ENCODE results near the gene PIP. TPM values are rescaled to one million over a fixed set of nuclear protein-coding genes. Genes with fewer than 3 reads are reported as not detected.

PIP gene
- total and polyA plus RNA-seq, 2 of the 8 experiments (the other 6 are each of a cell fraction or from before 2014, with no cell fraction given), result not detected

GRCh38 chr7:143185551-143185950 is 53.7 kb downstream of the PIP start:
- no peak for DNase-seq (ENCODE audit: low read depth in 1 of 2, low spot score in 2 of 2)
- no peak overlapping the region for H2BK5ac ChIP-seq (ENCODE audit: low read depth, low read length)
- no peaks in the 10 kb centered on the region for H3K79me1 ChIP-seq (ENCODE audit: low read depth, low read length)
- no peaks in the 10 kb centered on the region for H3K9me3 ChIP-seq (ENCODE audit: insufficient read depth in 2 of 2, low read depth in 1 of 2, low read length in 1 of 2)
- H4K8ac ChIP-seq (ENCODE audit: extremely low read depth, insufficient read depth, low read length), result no peak overlapping the region
- no peak overlapping the region for H3K4ac ChIP-seq (replicated peaks; ENCODE audit: insufficient read length, low read depth, low read length)
- TF ChIP-seq POLR2AphosphoS5 (IDR thresholded peaks at IDR 0.05; ENCODE audit: low read depth, low read length) (no peak), EP300 (IDR thresholded peaks at IDR 0.05; ENCODE audit: borderline replicate concordance in 1 of 2, low read depth in 2 of 2, low read length in 2 of 2) (no peak), TAF7 (optimal IDR thresholded peaks at IDR 0.05; ENCODE audit: borderline replicate concordance, low read depth, low read length) (no peak), ZNF274 (IDR thresholded peaks at IDR 0.05; ENCODE audit: borderline replicate concordance, extremely low read depth, low read length) (no peak), SIN3A (conservative IDR thresholded peaks at IDR 0.05 in 1 of 2, IDR thresholded peaks at IDR 0.05 in 1 of 2; ENCODE audit: low read depth in 1 of 2, low read length in 2 of 2) (no peak)
- H4K20me1 ChIP-seq (replicated peaks in 1 of 2; ENCODE audit: control insufficient read depth in 1 of 2, insufficient read depth in 2 of 2, low read length in 2 of 2), result no peaks in the 10 kb centered on the region
- H3K23ac ChIP-seq (ENCODE audit: insufficient read length), result no peak overlapping the region
- H3K9ac ChIP-seq (replicated peaks in 1 of 4; ENCODE audit: extremely low read depth in 1 of 4, low read depth in 3 of 4, low read length in 3 of 4), result no peak overlapping the region
- H2AFZ ChIP-seq (ENCODE audit: low read length), result no peak overlapping the region
- H4K5ac ChIP-seq (ENCODE audit: insufficient read length, low read depth, low read length), result no peak overlapping the region
- no peak overlapping the region for H3K27ac ChIP-seq (ENCODE audit: low read depth, low read length)
- no peak overlapping the region for H3K14ac ChIP-seq (ENCODE audit: insufficient read length)
- no peak for FAIRE-seq
- no peaks in the 10 kb centered on the region for H3K36me3 ChIP-seq (ENCODE audit: control insufficient read depth in 2 of 4, insufficient read depth in 4 of 4, low read length in 3 of 4)
- CTCF ChIA-PET (ENCODE audit: partially characterized antibody), result interaction anchor here (0.9 to 1.1 kb wide), 2 partner anchors 30 to 180 kb away, joined by 3 to 4 read pairs; no protein-coding TSS in a partner anchor
- no peak overlapping the region for H4K91ac ChIP-seq (replicated peaks; ENCODE audit: insufficient read length, low read length)
- no peak overlapping the region for H3K4me2 ChIP-seq (ENCODE audit: insufficient read depth in 1 of 2, low read depth in 2 of 2, low read length in 2 of 2)
- H3K79me2 ChIP-seq (ENCODE audit: control insufficient read depth in 1 of 2, insufficient read depth in 2 of 2, low read length in 2 of 2), result no peaks in the 10 kb centered on the region
- H2BK20ac ChIP-seq (ENCODE audit: low read length), result no peak overlapping the region
- no peak overlapping the region for H2BK15ac ChIP-seq (ENCODE audit: low read length)
- 37% methylated on average over 1 of the region's 1 CpG; no CpG with 5 or more reads in 1 of the 2 experiments for WGBS, 2 experiments (ENCODE audit: extremely low coverage in 1 of 2, insufficient coverage in 1 of 2, insufficient read length in 1 of 2, insufficient replicate concordance in 2 of 2, low coverage in 1 of 2, low lambda C conversion rate in 2 of 2, missing lambda C conversion rate in 1 of 2)
- no peak overlapping the region for H3K4me3 ChIP-seq (ENCODE audit: extremely low read depth in 1 of 4, insufficient read depth in 2 of 4, low read depth in 3 of 4, low read length in 4 of 4)
- H3K27me3 ChIP-seq (replicated peaks in 1 of 4; ENCODE audit: control insufficient read depth in 3 of 4, extremely low read depth in 1 of 4, insufficient read depth in 3 of 4, low read length in 3 of 4), result no peaks in the 10 kb centered on the region
- H3K23me2 ChIP-seq (ENCODE audit: low read depth, low read length), result no peaks in the 10 kb centered on the region
- H2BK120ac ChIP-seq (replicated peaks; ENCODE audit: low read depth, low read length), result no peak overlapping the region
- no peak overlapping the region for H3K56ac ChIP-seq (replicated peaks; ENCODE audit: insufficient read length, low read depth, low read length)
- peaks cover 0 to 6% (median 1%) of the 10 kb centered on the region in 4 experiments; a peak in 3 of 7 replicates for H3K4me1 ChIP-seq (replicated peaks in 1 of 4; ENCODE audit: control insufficient read depth in 3 of 4, insufficient read depth in 4 of 4, low read length in 3 of 4)
- POLR2A ChIA-PET (ENCODE audit: partially characterized antibody), result no interaction called here
- no peak overlapping the region for H2BK12ac ChIP-seq (ENCODE audit: low read depth, low read length)
- no peak overlapping the region for H3K18ac ChIP-seq (ENCODE audit: extremely low read depth, low read length)
- H2AK5ac ChIP-seq (ENCODE audit: low read depth, low read length), result no peak overlapping the region

Data from H1 (cell line).